GM12878 (cell line): Measurements from ENCODE around the gene PDLIM5. TPM values are rescaled to one million over a fixed set of nuclear protein-coding genes. Genes with fewer than 3 reads are reported as not detected.

ENCODE experiments used
- ATAC-seq: fragments of 200-7000 bp; cut with Tn5 transposase; 3 replicates; pipeline ENCODE4 v1.9.1; 2020; ENCODE audit warnings: mild to moderate bottlenecking, moderate library complexity
- BruUV-seq: library from RNA; stranded (reverse); fragments of 400-500 nt; replicated peaks from 2 replicates; lab custom pipeline; 2021; lab: Mats Ljungman, UMichigan
- CTCF ChIA-PET: fragments of 300-600 bp; sonication (Branson Sonifier 250); formaldehyde crosslinking; extraction: SDS; loops from one replicate; lab custom pipeline; 2021; ENCODE audit warnings: inconsistent platforms; lab: Yijun Ruan, JAX
- POLR2A ChIA-PET: fragments of 350-600 bp; formaldehyde crosslinking; extraction: SDS; loops from one replicate; lab custom pipeline; 2021; ENCODE audit warnings: inconsistent platforms; lab: Charles Lee
- RAD21 ChIA-PET: fragments of 300-600 bp; sonication (Branson Sonifier 250); formaldehyde crosslinking; loops from one replicate; lab custom pipeline; 2023; ENCODE audit warnings: antibody characterized with exemption; ENCODE audit not compliant: unreplicated experiment; lab: Charles Lee
- SMC1A ChIA-PET: fragments of 300-600 bp; sonication (Branson Sonifier 250); formaldehyde crosslinking; loops from one replicate; lab custom pipeline; 2023; ENCODE audit not compliant: unreplicated experiment, uncharacterized antibody; lab: Charles Lee
- DNase-seq: peaks from one replicate; pipeline ENCODE4 v3.0.0-alpha.2; 2011; ENCODE audit warnings: low read depth, low spot score
- FAIRE-seq: peaks from 3 replicates; lab custom pipeline; 2011; peaks lifted over from hg19 to GRCh38; lab: Jason Lieb, UNC
- H2AFZ ChIP-seq: 2 replicates; pipeline ENCODE4 v1.6.0; 2011; ENCODE audit warnings: low read depth, low read length, control low read depth; ENCODE audit not compliant: control insufficient read depth
- H3K27ac ChIP-seq: 2 replicates; pipeline ENCODE4 v1.5.1; 2011; ENCODE audit warnings: control low read depth; ENCODE audit not compliant: control insufficient read depth, insufficient read depth
- H3K27me3 ChIP-seq, 2 experiments: replicated peaks in 1 of 2; 2 replicates each; pipeline versions ENCODE4 v1.6.0 to v1.6.1; 2011; ENCODE audit warnings: low read length in 1 of 2; ENCODE audit not compliant: control insufficient read depth in 2 of 2, insufficient read depth in 2 of 2
- H3K36me3 ChIP-seq, 2 experiments: 2 replicates each; pipeline ENCODE4 v1.5.1; 2011; ENCODE audit warnings: low read length in 1 of 2; ENCODE audit not compliant: control insufficient read depth in 2 of 2, insufficient read depth in 2 of 2
- H3K4me1 ChIP-seq: 2 replicates; pipeline ENCODE4 v1.6.1; 2011; ENCODE audit warnings: mild to moderate bottlenecking, low read length, moderate library complexity, mixed read lengths; ENCODE audit not compliant: control insufficient read depth, insufficient read depth
- H3K4me2 ChIP-seq: 2 replicates; pipeline ENCODE4 v1.6.0; 2011; ENCODE audit warnings: control low read depth; ENCODE audit not compliant: control insufficient read depth, insufficient read depth
- H3K4me3 ChIP-seq: fragments of 200-600 bp; sonication (generic); 2 replicates; pipeline ENCODE4 v1.5.1; 2016
- H3K79me2 ChIP-seq: 2 replicates; pipeline ENCODE4 v1.6.0; 2011; ENCODE audit warnings: low read length; ENCODE audit not compliant: control insufficient read depth, insufficient read depth
- H3K9ac ChIP-seq: 2 replicates; pipeline ENCODE4 v1.8.0; 2011; ENCODE audit warnings: low read length, control low read depth, mixed read lengths; ENCODE audit not compliant: control insufficient read depth, insufficient read depth
- H3K9me3 ChIP-seq: replicated peaks from 3 replicates; pipeline ENCODE4 v1.5.1; 2011; ENCODE audit warnings: mild to moderate bottlenecking, low read length; ENCODE audit not compliant: control insufficient read depth, insufficient read depth
- H4K20me1 ChIP-seq: 2 replicates; pipeline ENCODE4 v1.6.0; 2011; ENCODE audit not compliant: control insufficient read depth, insufficient read depth
- CREB1 ChIP-seq: IDR thresholded peaks from 2 replicates; pipeline ENCODE4 v1.6.1; 2012; ENCODE audit warnings: low read depth, mild to moderate bottlenecking, inconsistent platforms
- CUX1 ChIP-seq: IDR thresholded peaks from 2 replicates; pipeline ENCODE4 v1.6.1; 2012; ENCODE audit warnings: improper control_type of control experiment, low read depth, low read length; ENCODE audit not compliant: insufficient replicate concordance
- EED ChIP-seq: sonication (generic); IDR thresholded peaks from 2 replicates; pipeline ENCODE4 v1.6.1; 2016; ENCODE audit warnings: antibody characterized with exemption, low read depth
- FOS ChIP-seq: IDR thresholded peaks from 3 replicates; pipeline ENCODE4 v1.6.1; 2011; ENCODE audit warnings: borderline replicate concordance; ENCODE audit not compliant: insufficient read length; ENCODE audit errors: extremely low read depth
- IKZF1 ChIP-seq: fragments of 450-650 bp; conservative IDR thresholded peaks from 2 replicates; pipeline ENCODE4 v1.6.1; 2017; ENCODE audit warnings: antibody characterized with exemption, mild to moderate bottlenecking
- JUNB ChIP-seq: IDR thresholded peaks from 2 replicates; pipeline ENCODE4 v1.6.1; 2016; ENCODE audit warnings: antibody characterized with exemption, mild to moderate bottlenecking
- MAX ChIP-seq: IDR thresholded peaks from 2 replicates; pipeline ENCODE4 v1.6.1; 2012; ENCODE audit warnings: low read depth, low read length, improper control_type of control experiment
- MXI1 ChIP-seq: fragments of 150-350 bp; IDR thresholded peaks from 2 replicates; pipeline ENCODE4 v1.6.1; 2011; ENCODE audit warnings: low read depth, mild to moderate bottlenecking, inconsistent platforms, low read length, improper control_type of control experiment
- MYB ChIP-seq: fragments of 150-350 bp; IDR thresholded peaks from 2 replicates; pipeline ENCODE4 v1.6.1; 2014; ENCODE audit warnings: mild to moderate bottlenecking, low read depth, low read length, borderline replicate concordance
- NKRF ChIP-seq: fragments of 450-650 bp; conservative IDR thresholded peaks from 2 replicates; pipeline ENCODE4 v1.6.1; 2017; ENCODE audit warnings: mild to moderate bottlenecking, moderate library complexity
- NR2C2 ChIP-seq: IDR thresholded peaks from 2 replicates; pipeline ENCODE4 v1.6.1; 2011; ENCODE audit warnings: borderline replicate concordance, low read depth; ENCODE audit not compliant: control insufficient read depth, insufficient read length
- POLR2A ChIP-seq: IDR thresholded peaks from 2 replicates; pipeline ENCODE4 v1.6.1; 2011; ENCODE audit warnings: low read depth, mild to moderate bottlenecking, low read length
- RB1 ChIP-seq: fragments of 450-650 bp; formaldehyde crosslinking; IDR thresholded peaks from 2 replicates; pipeline ENCODE4 v1.6.1; 2017; ENCODE audit warnings: mild to moderate bottlenecking, borderline replicate concordance
- RBBP5 ChIP-seq: fragments of 200-600 bp; sonication (generic); conservative IDR thresholded peaks from 2 replicates; pipeline ENCODE4 v1.6.1; 2016
- SMARCA5 ChIP-seq: fragments of 450-650 bp; IDR thresholded peaks from 2 replicates; pipeline ENCODE4 v1.6.1; 2017; ENCODE audit warnings: mild to moderate bottlenecking
- TCF12 ChIP-seq: IDR thresholded peaks from 2 replicates; pipeline ENCODE4 v1.6.1; 2011; ENCODE audit warnings: low read depth, mild to moderate bottlenecking, low read length
- YY1 ChIP-seq: IDR thresholded peaks from 2 replicates; pipeline ENCODE4 v1.6.1; 2011; ENCODE audit warnings: low read depth, mild to moderate bottlenecking, low read length
- ZNF207 ChIP-seq: fragments of 450-650 bp; IDR thresholded peaks from 2 replicates; pipeline ENCODE4 v1.6.1; 2014; ENCODE audit warnings: antibody characterized with exemption, mild to moderate bottlenecking, borderline replicate concordance
- ZNF217 ChIP-seq: fragments of 450-650 bp; IDR thresholded peaks from 2 replicates; pipeline ENCODE4 v1.6.1; 2017; ENCODE audit warnings: antibody characterized with exemption, mild to moderate bottlenecking
- WGBS: methylation state at CpG from one replicate; pipeline ENCODE4 v1.1.6; 2016; ENCODE audit warnings: low lambda C conversion rate; ENCODE audit not compliant: insufficient replicate concordance, insufficient coverage; ENCODE audit errors: missing lambda C conversion rate; 5-methylcytosine and 5-hydroxymethylcytosine counted together
- in situ Hi-C: fragments of 300-500 bp; cut with MboI; formaldehyde crosslinking; loops from 9 replicates; pipeline ENCODE4 v1.14.3; 2018; ENCODE audit warnings: mixed read lengths
- intact Hi-C: fragments of 100-400 bp; cut with micrococcal nuclease; formaldehyde crosslinking; loops from one replicate; pipeline ENCODE4 v1.14.2; 2022; ENCODE audit not compliant: unreplicated experiment
- polyA plus RNA-seq, 11 experiments: library from polyadenylated mRNA; depleted of rRNA in 4 of 11; unstranded in 6 of 11; stranded (reverse) in 5 of 11; fragments of >200 nt; fragmentation: Nextera tagmentation in 4 of 11; fragmentation: Illumina TruSeq in 1 of 11; extraction: Ambion mirVana in 4 of 11; extraction: Trizol in 1 of 11; gene quantifications; 1 replicate in 1 of 11; 2 replicates in 10 of 11; pipeline versions ENCODE4 v1.2.1 to v1.2.3, GENCODE V29; 2011 to 2016; ENCODE audit warnings: inconsistent platforms in 2 of 11, missing spikeins in 2 of 11, low read depth in 1 of 11
- total RNA-seq, 4 experiments: library from RNA; depleted of rRNA in 3 of 4; stranded (reverse); fragments of >200 nt in 3 of 4; fragmentation: Illumina TruSeq in 1 of 4; extraction: Trizol in 1 of 4; gene quantifications; 2 replicates each; pipeline versions ENCODE4 v1.2.1 to v1.2.3, GENCODE V29; 2013 to 2021

Gene PDLIM5
- total and polyA plus RNA-seq, 10 of the 15 experiments (the other 5 are each of a cell fraction or from before 2014, with no cell fraction given): 10.0 to 52.9 (median 20.7) TPM

GRCh38 chr4:94480362-94480951 is 28.7 kb downstream of the PDLIM5 start:
- ChIA-PET RAD21 (no interaction called here), CTCF (no interaction called here), SMC1A (interaction anchor here (1.0 to 2.4 kb wide), 2 partner anchors 27 to 58 kb away, joined by 3 to 8 read pairs; no protein-coding TSS in a partner anchor), POLR2A (no interaction called here)
- Histone ChIP-seq H3K4me2 (no peak overlapping the region), H3K4me3 (no peak overlapping the region), H3K36me3 (no peaks in the 10 kb centered on the region; a peak in 1 of 4 replicates), H3K27me3 (no peaks in the 10 kb centered on the region), H3K79me2 (no peaks in the 10 kb centered on the region), H4K20me1 (no peaks in the 10 kb centered on the region), H3K9me3 (no peaks in the 10 kb centered on the region; the same call in 2 of the 3 replicates), H3K9ac (no peak overlapping the region), H3K4me1 (no peaks in the 10 kb centered on the region), H2AFZ (no peak overlapping the region), H3K27ac (no peak overlapping the region)
- BruUV-seq: no TSS peak
- FAIRE-seq (no peak), ATAC-seq (peak; percentile 28; the same call in 2 of the 3 replicates), DNase-seq (no peak)
- intact Hi-C loops: no loop called here
- TF ChIP-seq RBBP5: no peak
- TF ChIP-seq MYB: no peak
- TF ChIP-seq POLR2A: no peak
- TF ChIP-seq NR2C2: no peak
- TF ChIP-seq SMARCA5: no peak
- no peak for TF ChIP-seq ZNF217
- no peak for TF ChIP-seq JUNB
- TF ChIP-seq NKRF: no peak
- no peak for TF ChIP-seq CREB1
- no peak for TF ChIP-seq MXI1
- TF ChIP-seq IKZF1: no peak
- no peak for TF ChIP-seq RB1
- TF ChIP-seq FOS: no peak
- no peak for TF ChIP-seq EED
- no peak for TF ChIP-seq ZNF207
- no peak for TF ChIP-seq YY1
- no peak for TF ChIP-seq MAX
- no peak for TF ChIP-seq CUX1
- TF ChIP-seq TCF12: no peak
- in situ Hi-C loops: no loop called here
- 81% methylated on average over 2 of the region's 2 CpGs for WGBS
